Fibroblast of lung (primary cell): ENCODE measurements around the gene SLF1. TPM values are rescaled to one million over a fixed set of nuclear protein-coding genes. Genes with fewer than 3 reads are reported as not detected.

Source experiments
- DNase-seq, 2 donors: peaks; one replicate each; pipeline versions ENCODE4 v3.0.0 to v3.0.0-alpha.2; 2010; ENCODE audit warnings: low read depth in 2 of 2
- H2AFZ ChIP-seq: 2 replicates; pipeline ENCODE4 v1.5.1; 2012; ENCODE audit warnings: low read length, control low read depth, inconsistent platforms
- H3K27ac ChIP-seq: 2 replicates; pipeline ENCODE4 v1.5.1; 2011; ENCODE audit warnings: low read length, control low read depth; ENCODE audit not compliant: insufficient read depth
- H3K27me3 ChIP-seq: 2 replicates; pipeline ENCODE4 v1.5.1; 2011; ENCODE audit warnings: mild to moderate bottlenecking, low read length; ENCODE audit not compliant: control insufficient read depth, insufficient read depth
- H3K36me3 ChIP-seq: 2 replicates; pipeline ENCODE4 v1.5.1; 2011; ENCODE audit warnings: low read length; ENCODE audit not compliant: control insufficient read depth, insufficient read depth
- H3K4me1 ChIP-seq: 2 replicates; pipeline ENCODE4 v1.5.1; 2011; ENCODE audit warnings: low read length; ENCODE audit not compliant: control insufficient read depth, insufficient read depth; ENCODE audit errors: extremely low read depth
- H3K4me2 ChIP-seq: 2 replicates; pipeline ENCODE4 v1.5.1; 2011; ENCODE audit warnings: low read length, control low read depth; ENCODE audit not compliant: insufficient read depth; ENCODE audit errors: extremely low read depth
- H3K4me3 ChIP-seq, 4 experiments: fragments of 200-600 bp in 1 of 4; sonication (generic) in 1 of 4; replicated peaks in 1 of 4; 2 replicates each; pipeline ENCODE4 v1.5.1; 2011 to 2016; ENCODE audit warnings: low read length in 4 of 4, low read depth in 3 of 4, mild to moderate bottlenecking in 3 of 4, control low read depth in 2 of 4, inconsistent platforms in 1 of 4, mixed read lengths in 1 of 4; ENCODE audit not compliant: insufficient read depth in 1 of 4; ENCODE audit errors: control extremely low read depth in 1 of 4
- H3K79me2 ChIP-seq: 2 replicates; pipeline ENCODE4 v1.5.1; 2012; ENCODE audit warnings: mild to moderate bottlenecking, low read length, inconsistent platforms; ENCODE audit not compliant: control insufficient read depth, insufficient read depth
- H3K9ac ChIP-seq: 2 replicates; pipeline ENCODE4 v1.5.1; 2011; ENCODE audit warnings: mild to moderate bottlenecking, low read length, control low read depth; ENCODE audit not compliant: insufficient read depth
- H3K9me3 ChIP-seq: 2 replicates; pipeline ENCODE4 v1.5.1; 2012; ENCODE audit warnings: low read depth, low read length; ENCODE audit not compliant: control insufficient read depth, insufficient read depth
- H4K20me1 ChIP-seq: 2 replicates; pipeline ENCODE4 v1.5.1; 2011; ENCODE audit warnings: low read length; ENCODE audit not compliant: control insufficient read depth, insufficient read depth; ENCODE audit errors: extremely low read depth
- EZH2 ChIP-seq: IDR thresholded peaks from 2 replicates; pipeline ENCODE4 v1.5.1; 2012; ENCODE audit warnings: low read length, control low read depth, mild to moderate bottlenecking; ENCODE audit errors: missing control alignments
- polyA plus RNA-seq, 2 donors: library from polyadenylated mRNA; depleted of rRNA in 1 of 2; stranded (reverse) in 1 of 2; unstranded in 1 of 2; fragments of >200 nt; gene quantifications; 2 replicates each; pipeline ENCODE4 v1.2.1, GENCODE V29; 2011 to 2012; ENCODE audit warnings: missing spikeins in 1 of 2
- total RNA-seq: library from RNA; depleted of rRNA; stranded (reverse); fragments of >200 nt; gene quantifications from 2 replicates; pipeline ENCODE4 v1.2.1, GENCODE V29; 2014
- TF ChIP-seq, protein P1 (sequence below), 2 donors: IDR thresholded peaks in 1 of 2; conservative IDR thresholded peaks in 1 of 2; 1 replicate in 1 of 2; 2 replicates in 1 of 2; pipeline ENCODE4 v1.5.1; 2011 to 2012; ENCODE audit warnings: low read length in 2 of 2, control low read depth in 1 of 2, inconsistent platforms in 1 of 2, low read depth in 1 of 2, mild to moderate bottlenecking in 1 of 2

SLF1 gene
- total and polyA plus RNA-seq, 2 donors (not counting 1 experiment from before 2014, with no cell fraction given), result 3.1 to 4.5 TPM

DNA sequence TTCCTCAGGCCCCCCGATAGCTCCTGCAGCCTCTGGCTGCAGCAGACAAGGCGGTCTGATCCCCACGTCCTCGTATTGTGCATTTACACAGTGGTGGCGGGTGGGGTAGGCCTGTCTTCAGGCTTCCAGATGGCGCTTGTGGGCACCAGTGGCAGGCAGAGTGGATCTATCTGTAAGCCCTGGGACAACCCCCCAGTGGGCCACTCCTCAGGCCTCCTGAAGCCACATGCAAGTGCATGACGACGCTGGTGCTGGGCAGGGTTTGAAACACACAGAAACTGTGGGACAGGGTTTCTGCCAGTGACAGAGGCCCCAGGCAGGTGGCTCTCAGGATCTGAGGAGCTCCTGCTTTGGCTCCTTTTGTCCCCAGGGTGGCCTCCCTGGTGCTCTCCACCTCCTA lies 42.0 kb downstream of the SLF1 start:
- H3K79me2 ChIP-seq, result peaks cover 2% of the 10 kb centered on the region
- H3K4me1 ChIP-seq, result no peaks in the 10 kb centered on the region
- H3K27ac ChIP-seq, result no peak overlapping the region
- no peaks in the 10 kb centered on the region for H3K27me3 ChIP-seq
- no peaks in the 10 kb centered on the region for H4K20me1 ChIP-seq
- H2AFZ ChIP-seq, result no peak overlapping the region
- no peaks in the 10 kb centered on the region for H3K36me3 ChIP-seq
- no peak overlapping the region for H3K9ac ChIP-seq
- H3K4me2 ChIP-seq, result no peak overlapping the region
- TF ChIP-seq EZH2, result no peak
- TF ChIP-seq, protein P1, sequence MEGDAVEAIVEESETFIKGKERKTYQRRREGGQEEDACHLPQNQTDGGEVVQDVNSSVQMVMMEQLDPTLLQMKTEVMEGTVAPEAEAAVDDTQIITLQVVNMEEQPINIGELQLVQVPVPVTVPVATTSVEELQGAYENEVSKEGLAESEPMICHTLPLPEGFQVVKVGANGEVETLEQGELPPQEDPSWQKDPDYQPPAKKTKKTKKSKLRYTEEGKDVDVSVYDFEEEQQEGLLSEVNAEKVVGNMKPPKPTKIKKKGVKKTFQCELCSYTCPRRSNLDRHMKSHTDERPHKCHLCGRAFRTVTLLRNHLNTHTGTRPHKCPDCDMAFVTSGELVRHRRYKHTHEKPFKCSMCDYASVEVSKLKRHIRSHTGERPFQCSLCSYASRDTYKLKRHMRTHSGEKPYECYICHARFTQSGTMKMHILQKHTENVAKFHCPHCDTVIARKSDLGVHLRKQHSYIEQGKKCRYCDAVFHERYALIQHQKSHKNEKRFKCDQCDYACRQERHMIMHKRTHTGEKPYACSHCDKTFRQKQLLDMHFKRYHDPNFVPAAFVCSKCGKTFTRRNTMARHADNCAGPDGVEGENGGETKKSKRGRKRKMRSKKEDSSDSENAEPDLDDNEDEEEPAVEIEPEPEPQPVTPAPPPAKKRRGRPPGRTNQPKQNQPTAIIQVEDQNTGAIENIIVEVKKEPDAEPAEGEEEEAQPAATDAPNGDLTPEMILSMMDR (conservative IDR thresholded peaks at IDR 0.05 in 1 of 2, IDR thresholded peaks at IDR 0.05 in 1 of 2; ENCODE audit: low read depth in 1 of 2, low read length in 2 of 2), result no peak
- no peak for DNase-seq
- H3K9me3 ChIP-seq, result no peaks in the 10 kb centered on the region
- H3K4me3 ChIP-seq, result no peak overlapping the region

DNA sequence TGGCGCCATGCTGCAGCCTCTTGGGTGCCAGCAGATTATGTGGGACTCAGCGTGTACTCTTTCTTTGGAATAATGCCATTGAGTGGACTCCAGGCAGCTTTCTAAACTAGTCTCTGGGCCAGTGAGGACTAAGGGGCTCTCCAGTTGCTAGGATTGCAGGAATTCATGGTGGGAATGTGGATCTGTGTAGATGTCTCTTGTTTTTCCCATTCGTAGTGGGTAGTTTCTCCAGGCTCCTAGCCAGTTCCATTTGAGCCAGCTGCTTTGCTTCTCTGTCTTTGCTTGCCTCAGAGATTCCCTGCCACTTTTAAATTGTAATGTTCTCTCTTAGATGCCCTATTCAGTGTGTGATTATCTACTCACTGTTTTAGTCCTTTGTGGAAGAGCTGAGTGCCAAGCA lies 42.6 kb downstream of the SLF1 start:
- no peaks in the 10 kb centered on the region for H3K27me3 ChIP-seq
- H4K20me1 ChIP-seq, result no peaks in the 10 kb centered on the region
- peaks cover 2% of the 10 kb centered on the region for H3K79me2 ChIP-seq
- no peak for DNase-seq
- no peaks in the 10 kb centered on the region for H3K36me3 ChIP-seq
- H3K4me2 ChIP-seq, result no peak overlapping the region
- H3K9ac ChIP-seq, result no peak overlapping the region
- H3K4me3 ChIP-seq, result no peak overlapping the region
- no peak overlapping the region for H2AFZ ChIP-seq
- H3K9me3 ChIP-seq, result no peaks in the 10 kb centered on the region
- no peaks in the 10 kb centered on the region for H3K4me1 ChIP-seq
- H3K27ac ChIP-seq, result no peak overlapping the region
- TF ChIP-seq, protein P1 (conservative IDR thresholded peaks at IDR 0.05 in 1 of 2, IDR thresholded peaks at IDR 0.05 in 1 of 2; ENCODE audit: low read depth in 1 of 2, low read length in 2 of 2), result no peak
- TF ChIP-seq EZH2, result no peak

DNA sequence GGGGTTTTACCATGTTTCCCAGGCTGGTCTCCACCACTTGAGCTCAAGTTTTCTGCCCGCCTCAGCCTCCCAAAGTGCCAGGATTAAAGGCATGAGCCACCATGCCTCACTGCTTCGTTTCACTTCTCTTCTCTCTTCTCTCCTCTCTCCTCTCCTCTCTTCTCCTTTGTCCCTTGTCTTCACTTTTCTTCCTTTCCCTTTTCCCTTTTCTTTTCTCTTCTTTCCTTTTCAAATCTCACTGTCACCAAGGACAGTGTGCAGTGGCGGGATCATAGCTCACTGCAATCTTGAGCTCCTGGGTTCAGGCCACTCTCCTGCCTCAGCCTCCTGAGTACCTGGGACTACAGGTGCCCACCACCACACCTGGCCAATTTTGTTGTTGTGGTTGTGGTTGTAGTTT lies 49.5 kb downstream of the SLF1 start:
- no peaks in the 10 kb centered on the region for H3K27me3 ChIP-seq
- H3K4me2 ChIP-seq, result no peak overlapping the region
- H4K20me1 ChIP-seq, result no peaks in the 10 kb centered on the region
- H3K9me3 ChIP-seq, result no peaks in the 10 kb centered on the region
- no peak for DNase-seq
- H3K79me2 ChIP-seq, result no peaks in the 10 kb centered on the region
- no peak overlapping the region for H3K27ac ChIP-seq
- no peak overlapping the region for H3K9ac ChIP-seq
- no peaks in the 10 kb centered on the region for H3K4me1 ChIP-seq
- no peak overlapping the region for H3K4me3 ChIP-seq
- TF ChIP-seq, protein P1 (conservative IDR thresholded peaks at IDR 0.05 in 1 of 2, IDR thresholded peaks at IDR 0.05 in 1 of 2; ENCODE audit: low read depth in 1 of 2, low read length in 2 of 2), result no peak
- no peak for TF ChIP-seq EZH2
- H2AFZ ChIP-seq, result no peak overlapping the region
- H3K36me3 ChIP-seq, result no peaks in the 10 kb centered on the region
